Occipital lobe (tissue), 3 donors: ENCODE results near the gene POLR2L. TPM values are rescaled to one million over a fixed set of nuclear protein-coding genes. Genes with fewer than 3 reads are reported as not detected.

ENCODE experiments used
- DNase-seq: peaks from one replicate; lab custom pipeline; 2025; lab: John Stamatoyannopoulos, UW
- small RNA-seq: library from RNA; depleted of rRNA; stranded (forward); fragments of <200 nt; gene quantifications from one replicate; pipeline ENCODE3, GENCODE V24; 2014
- total RNA-seq: library from RNA; depleted of rRNA; stranded (reverse); fragments of >200 nt; gene quantifications from one replicate; pipeline ENCODE4 v1.2.3, GENCODE V29; 2014

Gene POLR2L
- total RNA-seq, 1 donor from 2014 or later, result 14.5 TPM

GRCh38 chr11:796565-797295, 45.6 kb downstream of the POLR2L start:
- no peak for DNase-seq

GRCh38 chr11:795634-796564, 46.4 kb downstream of the POLR2L start:
- peak; percentile 50 for DNase-seq

- no peak for DNase-seq
Measured at GRCh38 chr11:794766-795633, 47.3 kb downstream of the POLR2L start.

- no peak for DNase-seq
Measured at GRCh38 chr11:794013-794765, 48.1 kb downstream of the POLR2L start.

- DNase-seq, result no peak
Measured at GRCh38 chr11:793556-793955, 48.8 kb downstream of the POLR2L start.

- DNase-seq, result no peak
Measured at GRCh38 chr11:792873-793272, 49.5 kb downstream of the POLR2L start.

- no peak for DNase-seq
Measured at GRCh38 chr11:792535-792821, 49.9 kb downstream of the POLR2L start.

GRCh38 chr11:791658-792534, 50.4 kb downstream of the POLR2L start:
- no peak for DNase-seq

- no peak for DNase-seq
Measured at GRCh38 chr11:790721-791564, 51.4 kb downstream of the POLR2L start.

GRCh38 chr11:789943-790342, 52.4 kb downstream of the POLR2L start, which contains the start of gene CEND1:
Gene CEND1 (minus strand): TSS chr11:790090. CDS start chr11:788576, 1,514 bp downstream.
- peak; percentile 70 for DNase-seq

Small RNAs within 50 kb of the gene (small RNA-seq; reads per million reads assigned to genes)
- not detected for gene SNORA52

Other genes with a start within 250 kb of the POLR2L start
- gene IRF7, start 226.6 kb downstream of the POLR2L start, total RNA-seq, result 7.6 TPM
- gene CDHR5, start 217.6 kb downstream of the POLR2L start, total RNA-seq, result not detected
- gene SCT, start 215.3 kb downstream of the POLR2L start, total RNA-seq, result not detected
- gene DRD4, start 205.3 kb downstream of the POLR2L start, total RNA-seq, result 0.16 TPM
- 50.7 TPM for gene DEAF1, start 147.3 kb downstream of the POLR2L start, total RNA-seq
- 11.7 TPM for gene TMEM80, start 146.7 kb downstream of the POLR2L start, total RNA-seq
- 1.4 TPM for gene EPS8L2, start 136.3 kb downstream of the POLR2L start, total RNA-seq
- gene TALDO1, start 95.1 kb downstream of the POLR2L start, total RNA-seq, result 61.0 TPM
- 22.3 TPM for gene GATD1, start 65.0 kb downstream of the POLR2L start, total RNA-seq
- gene CEND1, start 52.4 kb downstream of the POLR2L start, total RNA-seq, result 5.9 TPM
- 15.0 TPM for gene SLC25A22, start 44.2 kb downstream of the POLR2L start, total RNA-seq
- gene PIDD1, start 37.3 kb downstream of the POLR2L start, total RNA-seq, result 5.1 TPM
- 227 TPM for gene RPLP2, start 32.6 kb downstream of the POLR2L start, total RNA-seq
- 5.3 TPM for gene PNPLA2, start 23.6 kb downstream of the POLR2L start, total RNA-seq
- gene CRACR2B, start 14.6 kb downstream of the POLR2L start, total RNA-seq, result 0.31 TPM
- 44.1 TPM for gene CD151, start 9.6 kb downstream of the POLR2L start, total RNA-seq
- gene TSPAN4, start 323 bp upstream of the POLR2L start, total RNA-seq, result 18.6 TPM
- gene CHID1, start 68.3 kb upstream of the POLR2L start, total RNA-seq, result 20.9 TPM
- gene AP2A2, start 83.3 kb upstream of the POLR2L start, total RNA-seq, result 35.6 TPM
- not detected for gene MUC6, start 194.2 kb upstream of the POLR2L start, total RNA-seq
- gene MUC2, start 232.3 kb upstream of the POLR2L start, total RNA-seq, result not detected